Gastroesophageal sphincter (tissue), 3 donors: ENCODE results near the gene REPIN1.

Experiments used
- EP300 ChIP-seq: sonication (generic); formaldehyde crosslinking; IDR thresholded peaks from one replicate; pipeline ENCODE4 v1.6.1; 2017; ENCODE audit warnings: antibody characterized with exemption, mild to moderate bottlenecking
- TF ChIP-seq, protein P1 (sequence below), 4 experiments: fragments of 200-600 bp in 2 of 4; fragments of 450-650 bp in 2 of 4; sonication (generic) in 1 of 4; IDR thresholded peaks; one replicate each; pipeline ENCODE4 v1.5.1; 2017 to 2019; ENCODE audit warnings: antibody characterized with exemption in 4 of 4, mild to moderate bottlenecking in 2 of 4, moderate library complexity in 2 of 4

GRCh38 chr7:150369748-150370501, 1.3 kb downstream of the REPIN1 start:
- TF ChIP-seq, protein P1, sequence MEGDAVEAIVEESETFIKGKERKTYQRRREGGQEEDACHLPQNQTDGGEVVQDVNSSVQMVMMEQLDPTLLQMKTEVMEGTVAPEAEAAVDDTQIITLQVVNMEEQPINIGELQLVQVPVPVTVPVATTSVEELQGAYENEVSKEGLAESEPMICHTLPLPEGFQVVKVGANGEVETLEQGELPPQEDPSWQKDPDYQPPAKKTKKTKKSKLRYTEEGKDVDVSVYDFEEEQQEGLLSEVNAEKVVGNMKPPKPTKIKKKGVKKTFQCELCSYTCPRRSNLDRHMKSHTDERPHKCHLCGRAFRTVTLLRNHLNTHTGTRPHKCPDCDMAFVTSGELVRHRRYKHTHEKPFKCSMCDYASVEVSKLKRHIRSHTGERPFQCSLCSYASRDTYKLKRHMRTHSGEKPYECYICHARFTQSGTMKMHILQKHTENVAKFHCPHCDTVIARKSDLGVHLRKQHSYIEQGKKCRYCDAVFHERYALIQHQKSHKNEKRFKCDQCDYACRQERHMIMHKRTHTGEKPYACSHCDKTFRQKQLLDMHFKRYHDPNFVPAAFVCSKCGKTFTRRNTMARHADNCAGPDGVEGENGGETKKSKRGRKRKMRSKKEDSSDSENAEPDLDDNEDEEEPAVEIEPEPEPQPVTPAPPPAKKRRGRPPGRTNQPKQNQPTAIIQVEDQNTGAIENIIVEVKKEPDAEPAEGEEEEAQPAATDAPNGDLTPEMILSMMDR (IDR thresholded peaks at IDR 0.05) = no peak
- no peak for TF ChIP-seq EP300
